GM21526 (cell line): ENCODE measurements around the gene COX7A1.
"Not testable (repeated sequence)": the region's sequence is repeated elsewhere in the genome, so short reads cannot be mapped to it uniquely, and the experiment has no call there.

Source experiments
- ATAC-seq: cut with Tn5 transposase; IDR thresholded peaks from one replicate; pipeline ENCODE4 v1.9.1; 2021; ENCODE audit warnings: moderate library complexity; ENCODE audit not compliant: unreplicated experiment, low FRiP score

COX7A1 gene

DNA sequence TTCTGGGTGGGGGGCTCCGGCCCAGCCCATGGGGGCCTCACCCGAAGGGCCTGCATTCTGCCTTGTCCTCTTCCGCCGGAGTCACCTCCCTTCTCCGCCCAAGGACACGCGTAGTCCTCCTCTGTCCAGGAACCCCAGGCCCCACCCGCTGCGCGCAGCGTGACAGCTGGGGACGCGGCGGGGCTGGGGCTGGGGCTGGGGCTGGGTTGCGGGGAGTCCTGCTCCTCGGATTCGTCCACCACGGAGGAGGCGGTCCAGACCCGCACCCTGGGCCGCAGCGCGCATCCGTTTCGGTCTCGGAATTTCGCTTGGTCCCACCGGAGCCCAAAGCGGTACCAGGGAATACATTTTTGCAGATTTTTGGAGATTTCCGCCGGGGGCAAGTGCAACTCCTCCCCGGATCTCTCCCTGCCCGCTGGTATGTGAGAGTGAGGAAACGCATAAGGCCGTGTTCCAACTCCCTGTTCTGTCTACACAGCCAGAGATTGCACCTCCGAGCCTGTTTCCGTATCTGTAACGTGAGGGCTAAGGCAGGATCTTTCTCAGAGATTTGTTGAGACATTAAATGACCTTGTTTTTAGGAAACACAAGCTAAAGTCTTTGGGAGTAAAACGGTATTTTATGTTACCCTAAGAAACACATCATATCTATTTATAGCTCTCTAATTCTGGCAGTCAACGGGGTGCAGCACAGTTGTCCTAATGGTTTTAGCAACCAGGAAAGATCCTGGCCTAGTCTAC is at the start of gene COX7A1:
Gene COX7A1, minus strand, starts transcription at position 96 of the 740 bp plus-strand sequence. Its CDS starts 40 bp downstream, at position 56.
- no peak for ATAC-seq

DNA sequence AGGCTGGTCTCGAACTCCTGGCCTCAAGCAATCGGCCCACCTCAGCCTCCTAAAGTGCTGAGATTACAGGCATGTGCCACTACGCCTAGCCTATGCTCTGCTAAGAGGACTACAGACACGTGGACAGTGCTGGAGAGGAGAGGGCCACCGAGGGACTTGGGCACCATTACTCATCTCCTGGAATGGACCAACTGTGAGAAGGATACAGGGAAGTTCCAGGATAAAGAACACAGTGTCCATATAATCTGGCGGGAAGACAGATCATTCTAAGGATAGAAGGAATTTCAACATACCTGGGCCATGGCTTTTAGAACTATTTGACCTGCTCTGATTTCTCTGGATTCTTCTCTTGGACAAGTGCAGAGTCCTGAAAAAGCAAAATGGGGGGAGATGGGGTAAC is 49.4 kb upstream of the COX7A1 start:
- ATAC-seq, result no peak

DNA sequence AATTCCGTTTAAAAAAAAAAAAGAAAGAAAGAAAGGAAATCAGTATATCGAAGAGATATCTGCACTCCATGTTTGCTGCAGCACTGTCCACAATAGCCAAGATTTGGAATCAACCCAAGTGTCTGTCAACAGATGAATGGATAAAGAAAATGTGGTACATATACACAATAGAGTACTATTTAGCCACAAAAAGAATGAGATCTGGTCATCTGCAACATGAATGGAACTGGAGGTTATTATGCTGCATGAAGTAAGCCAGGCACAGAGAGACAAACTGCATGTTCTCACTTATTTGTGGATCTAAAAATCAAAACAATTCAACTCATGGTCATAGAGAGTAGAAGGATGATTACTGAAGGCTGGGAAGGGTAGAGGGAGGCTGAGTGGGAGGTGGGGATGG is 45.9 kb upstream of the COX7A1 start:
- ATAC-seq, result no peak

DNA sequence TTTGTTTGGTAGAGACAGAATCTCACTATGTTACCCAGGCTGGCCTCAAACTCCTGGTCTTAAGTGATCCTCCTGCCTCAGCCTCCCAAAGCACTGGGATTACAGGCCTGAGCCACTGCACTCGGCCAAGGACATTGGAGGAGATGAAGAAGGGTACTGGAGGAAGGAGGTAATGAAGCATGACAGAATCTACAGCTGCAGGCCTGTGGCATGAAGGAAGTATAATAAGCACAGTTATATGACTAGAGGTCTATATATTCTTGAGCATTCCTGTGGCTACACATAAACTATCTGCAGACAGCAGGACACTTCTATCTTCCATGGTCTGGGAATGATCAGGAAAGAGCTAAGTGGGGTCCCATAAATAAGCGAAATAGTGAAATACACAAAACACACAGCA is 44.0 kb upstream of the COX7A1 start:
- ATAC-seq, result no peak

DNA sequence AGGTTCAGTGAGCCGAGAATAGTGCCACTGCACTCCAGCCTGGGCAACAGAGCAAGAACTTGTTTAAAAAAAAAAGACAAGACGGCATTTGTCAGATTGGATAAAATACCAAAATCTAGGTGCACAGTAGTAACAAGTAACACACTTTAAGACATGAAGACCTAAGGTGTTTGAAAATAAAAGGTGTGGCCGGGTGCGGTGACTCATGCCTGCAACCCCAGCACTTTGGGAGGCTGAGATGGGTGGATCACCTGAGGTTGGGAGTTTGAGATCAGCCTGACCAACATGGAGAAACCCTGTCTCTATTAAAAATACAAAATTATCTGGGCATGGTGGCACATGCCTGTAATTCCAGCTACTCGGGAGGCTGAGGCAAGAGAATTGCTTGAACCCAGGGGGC is 34.5 kb upstream of the COX7A1 start:
- ATAC-seq, result not testable (repeated sequence)

DNA sequence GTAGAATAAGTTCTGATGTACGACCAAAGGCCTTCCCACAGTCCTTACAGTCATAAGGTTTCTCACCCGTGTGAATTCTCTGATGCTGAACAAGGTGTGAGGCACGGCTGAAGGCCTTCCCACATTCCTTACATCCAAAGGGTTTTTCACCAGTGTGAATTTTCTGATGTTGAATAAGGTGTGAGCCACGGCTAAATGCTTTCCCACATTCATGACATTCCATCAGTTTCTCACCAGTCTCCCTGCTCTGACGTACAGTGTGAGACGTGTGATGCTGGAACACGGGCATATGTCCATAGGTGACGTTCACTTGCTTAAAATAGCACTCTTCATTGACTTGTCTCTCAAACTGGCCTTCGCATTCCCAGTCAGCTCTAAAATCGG is 31.0 kb upstream of the COX7A1 start:
- no peak for ATAC-seq

DNA sequence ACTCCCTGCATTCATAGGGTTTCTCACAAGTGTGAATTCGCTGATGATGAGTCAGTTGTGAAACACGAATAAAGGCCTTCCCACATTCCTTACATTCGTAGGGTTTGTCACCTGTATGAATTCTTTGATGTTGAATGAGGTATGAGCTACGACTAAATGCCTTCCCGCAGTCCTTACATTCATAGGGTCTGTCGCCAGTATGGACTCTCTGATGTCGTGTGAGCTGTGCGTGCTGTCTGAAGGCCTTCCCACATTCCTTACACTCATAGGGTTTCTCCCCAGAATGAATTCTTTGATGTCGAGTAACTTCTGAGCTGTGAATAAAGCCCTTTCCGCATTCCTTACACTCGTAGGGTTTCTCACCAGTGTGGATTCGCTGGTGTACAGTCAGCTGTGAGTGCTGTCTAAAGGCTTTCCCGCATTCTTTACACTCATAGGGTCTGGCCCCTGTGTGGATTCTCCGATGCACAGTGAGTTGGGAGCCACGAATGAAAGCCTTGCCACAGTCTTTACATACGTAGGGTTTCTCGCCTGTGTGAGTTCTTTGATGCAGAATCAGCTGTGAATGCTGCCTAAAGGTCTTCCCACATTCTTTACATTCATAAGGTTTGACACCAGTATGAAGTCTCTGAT is 30.5 kb upstream of the COX7A1 start:
- ATAC-seq, result no peak

DNA sequence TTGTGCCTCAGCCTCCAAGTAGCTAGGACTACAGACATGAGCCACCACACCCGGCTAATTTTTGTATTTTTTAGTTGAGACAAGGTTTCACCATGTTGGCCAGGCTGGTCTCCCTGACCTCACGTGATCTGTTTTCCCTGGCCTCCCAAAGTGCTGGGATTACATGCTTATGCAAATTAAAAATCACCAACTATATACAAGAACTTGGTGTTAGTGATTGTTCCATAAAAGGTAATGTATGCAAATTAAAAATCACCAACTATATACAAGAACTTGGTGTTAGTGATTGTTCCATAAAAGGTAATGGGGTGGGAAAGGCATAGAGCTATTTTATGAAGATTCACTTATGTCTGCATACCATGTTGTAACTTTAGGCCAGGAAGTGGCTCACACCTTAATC is 26.8 kb upstream of the COX7A1 start:
- not testable (repeated sequence) for ATAC-seq

DNA sequence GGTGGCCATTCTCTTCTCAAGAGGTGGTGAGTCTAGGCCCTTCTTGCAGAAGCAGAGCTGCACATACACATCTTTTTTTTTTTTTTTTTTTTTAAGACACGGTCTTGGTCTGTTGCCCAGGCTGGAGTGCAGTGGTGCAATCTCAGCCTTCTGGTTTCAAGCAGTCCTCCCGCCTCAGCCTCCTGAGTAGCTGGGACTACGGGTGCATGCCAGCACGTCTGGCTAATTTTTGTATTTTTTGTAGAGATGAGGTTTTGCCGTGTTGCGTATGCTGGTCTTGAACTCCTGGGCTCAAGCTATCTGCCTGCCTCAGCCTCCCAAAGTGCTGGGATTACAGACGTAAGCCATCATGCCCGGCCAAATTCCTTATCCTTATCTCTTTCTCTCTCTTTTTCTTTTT is 21.6 kb upstream of the COX7A1 start:
- not testable (repeated sequence) for ATAC-seq

DNA sequence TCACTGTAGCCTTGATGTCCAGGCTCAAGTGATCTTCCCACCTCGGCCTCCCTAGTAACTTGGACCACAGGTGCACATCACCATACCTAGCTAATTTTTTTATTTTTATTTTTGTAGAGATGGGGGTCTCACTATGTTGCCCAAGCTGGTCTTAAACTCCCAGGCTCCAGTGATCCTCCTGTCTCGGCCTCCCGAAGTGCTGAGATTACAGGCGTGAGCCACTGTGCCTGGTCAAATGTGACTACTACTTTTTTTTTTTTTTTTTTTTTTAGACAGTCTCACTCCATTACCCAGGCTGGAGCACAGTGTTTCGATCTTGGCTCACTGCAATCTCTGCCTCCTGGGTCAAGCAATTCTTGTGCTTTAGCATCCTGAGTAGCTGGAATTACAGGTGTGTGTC is 20.6 kb upstream of the COX7A1 start:
- no peak for ATAC-seq

DNA sequence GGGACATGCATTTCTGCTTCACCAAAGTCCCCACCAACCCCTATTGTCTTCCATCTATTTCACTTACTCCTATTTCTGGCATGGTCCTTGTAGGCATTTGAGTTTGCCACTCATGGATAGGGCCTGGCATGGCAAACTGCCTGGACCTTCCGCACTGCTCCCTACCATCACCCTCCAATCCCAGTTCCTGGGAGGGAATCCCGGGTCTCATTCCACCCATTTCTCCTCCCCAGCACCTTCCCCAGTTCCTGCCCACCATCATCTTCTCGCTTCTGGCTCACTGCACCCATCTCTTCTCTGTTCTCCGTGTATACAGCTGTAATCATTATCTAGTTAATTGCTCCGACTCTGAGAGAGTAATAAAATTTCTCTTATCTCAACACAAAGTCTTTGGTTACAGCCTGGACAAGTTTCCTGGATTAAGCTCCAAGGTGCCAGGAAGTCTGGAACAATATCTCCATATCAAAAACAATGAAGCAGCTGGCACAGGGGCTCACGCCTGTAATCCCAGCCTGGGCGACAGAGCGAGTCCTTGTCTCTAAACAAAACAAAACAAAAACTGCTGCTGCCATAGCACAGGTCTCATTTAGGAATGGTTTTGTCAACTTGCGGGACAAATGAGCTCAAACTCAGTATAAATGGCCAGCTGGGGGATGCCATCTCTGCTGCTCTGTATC is 17.0 kb upstream of the COX7A1 start:
- no peak for ATAC-seq

DNA sequence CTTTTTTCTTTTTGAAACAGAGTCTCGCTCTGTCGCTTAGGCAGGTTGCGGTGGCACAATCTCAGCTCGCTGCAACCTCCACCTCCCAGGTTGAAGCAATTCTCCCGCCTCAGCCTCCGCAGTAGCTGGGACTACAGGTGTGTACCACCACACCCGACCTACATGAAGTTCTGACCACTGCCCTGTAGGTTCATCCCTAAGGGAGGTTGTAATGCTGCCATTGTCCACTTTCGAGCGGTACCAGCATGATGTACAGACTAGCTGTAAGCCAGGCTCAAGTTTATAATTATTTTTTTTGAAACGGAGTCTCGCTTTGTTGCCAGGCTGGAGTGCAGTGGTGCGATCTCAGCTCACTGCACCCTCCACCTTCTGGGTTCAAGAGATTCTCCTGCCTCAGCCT is 11.6 kb upstream of the COX7A1 start:
- ATAC-seq, result no peak

DNA sequence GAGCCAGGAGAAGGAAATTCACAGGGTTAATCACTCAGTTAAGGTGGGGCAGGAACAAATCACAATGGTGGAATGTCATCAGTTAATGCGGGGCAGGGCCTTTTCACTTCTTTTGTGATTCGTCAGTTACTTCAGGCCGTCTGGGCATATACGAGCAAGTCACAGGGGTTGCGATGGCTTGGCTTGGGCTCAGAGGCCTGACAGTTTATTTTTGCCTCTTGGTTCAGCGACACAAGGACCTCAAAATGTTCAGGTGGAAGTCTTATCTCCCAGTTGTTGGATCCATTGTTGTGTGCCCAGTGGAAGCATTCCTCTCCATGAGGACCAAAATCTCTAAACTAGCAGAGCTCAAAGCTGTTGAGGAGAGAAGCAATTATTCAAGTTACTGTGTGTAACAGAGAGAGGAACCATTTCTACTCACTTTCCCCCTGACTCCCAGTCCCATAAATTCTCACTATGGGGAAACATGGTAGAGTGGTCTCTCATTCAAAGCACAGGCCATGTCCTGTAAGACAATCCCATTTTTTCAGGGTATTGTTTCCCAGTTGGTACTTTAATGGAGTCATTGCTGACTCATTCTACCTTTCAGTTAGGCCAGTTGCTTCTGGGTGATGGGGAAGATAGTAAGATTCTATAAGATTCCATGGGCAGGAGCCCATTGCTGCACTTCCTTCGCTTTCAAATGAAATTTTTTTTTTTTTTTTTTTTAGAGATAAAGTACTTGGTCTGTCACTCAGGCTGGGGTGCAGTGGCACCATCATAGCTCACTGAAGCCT is 8.8 kb upstream of the COX7A1 start:
- ATAC-seq, result no peak

DNA sequence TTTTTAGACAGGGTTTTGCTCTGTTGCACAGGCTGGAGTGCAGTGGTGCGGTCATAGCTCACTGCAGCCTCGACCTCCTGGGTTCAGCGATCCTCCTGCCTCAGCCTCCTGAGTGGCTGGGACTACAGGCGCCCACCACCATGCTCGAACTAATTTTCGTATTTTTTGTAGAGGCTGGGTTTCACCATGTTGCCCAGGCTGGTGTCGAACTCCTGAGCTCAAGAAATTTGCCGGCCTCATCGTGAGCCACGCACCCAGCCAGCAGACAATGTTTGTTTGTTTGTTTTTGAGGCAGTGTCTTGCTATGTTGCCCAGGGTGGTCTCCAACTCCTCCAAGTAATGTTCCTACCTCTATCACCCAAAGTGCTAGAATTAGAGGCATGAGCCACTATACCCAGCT is 879 bp upstream of the COX7A1 start:
- ATAC-seq, result no peak

DNA sequence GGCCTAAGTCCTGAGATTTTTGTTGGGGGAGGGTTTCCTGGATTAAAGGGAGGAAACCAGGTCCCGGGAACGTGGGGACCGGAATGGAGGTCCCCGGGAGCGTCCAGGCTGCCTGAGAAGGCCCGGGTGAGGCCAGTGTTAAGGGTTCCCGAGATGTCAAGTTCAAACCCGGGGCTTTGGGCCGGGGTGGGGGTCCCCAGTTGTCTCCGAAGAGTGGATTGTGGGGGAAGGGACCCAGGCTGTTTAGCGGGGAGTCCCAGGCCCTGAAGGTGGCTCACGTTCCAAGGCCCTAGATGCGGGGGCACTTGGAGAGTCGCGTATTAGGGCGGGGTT is 262 bp downstream of the COX7A1 start:
- no peak for ATAC-seq

DNA sequence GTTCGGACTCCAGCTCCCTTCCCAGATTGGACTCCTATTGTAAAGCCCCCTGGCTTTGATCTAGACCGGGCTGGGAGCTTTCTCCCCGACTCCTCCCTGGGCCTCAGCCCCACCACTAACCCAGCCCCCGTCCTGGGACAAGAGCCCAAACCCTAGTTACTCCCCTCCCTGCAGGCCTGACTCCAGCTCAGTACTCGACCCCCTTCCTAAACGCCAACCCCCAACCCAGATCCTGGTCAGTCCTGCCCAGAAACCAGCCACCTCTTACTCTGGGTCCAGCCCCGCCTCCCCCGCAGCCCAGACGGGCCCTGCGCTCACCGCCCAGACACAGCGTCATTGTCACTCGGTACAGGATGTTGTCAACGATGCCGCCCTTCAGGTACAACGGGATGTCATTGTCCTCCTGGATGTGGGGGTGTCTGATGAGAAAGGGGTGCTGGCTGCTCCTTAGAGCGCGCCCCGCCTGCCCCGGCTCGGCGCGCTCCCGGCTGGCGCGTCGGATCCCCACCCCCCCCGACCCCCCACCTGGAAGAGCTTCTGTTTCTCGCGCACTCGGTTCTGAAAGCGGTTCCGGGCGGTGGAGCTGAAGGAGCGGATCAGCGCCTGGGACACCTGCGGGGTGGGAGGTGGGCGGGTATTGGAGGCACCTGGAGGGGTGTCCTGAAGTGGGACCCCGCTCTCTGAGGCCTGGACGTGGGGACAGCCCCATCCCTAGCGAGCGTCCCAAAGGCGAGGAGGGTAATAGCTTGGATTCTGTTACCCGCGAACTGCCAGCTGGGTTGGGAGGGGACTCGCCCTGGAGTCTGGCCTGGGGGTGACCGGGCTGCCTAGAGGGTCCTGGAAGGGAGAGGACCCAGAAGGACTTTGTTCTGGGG is 866 bp downstream of the COX7A1 start:
- ATAC-seq, result no peak

DNA sequence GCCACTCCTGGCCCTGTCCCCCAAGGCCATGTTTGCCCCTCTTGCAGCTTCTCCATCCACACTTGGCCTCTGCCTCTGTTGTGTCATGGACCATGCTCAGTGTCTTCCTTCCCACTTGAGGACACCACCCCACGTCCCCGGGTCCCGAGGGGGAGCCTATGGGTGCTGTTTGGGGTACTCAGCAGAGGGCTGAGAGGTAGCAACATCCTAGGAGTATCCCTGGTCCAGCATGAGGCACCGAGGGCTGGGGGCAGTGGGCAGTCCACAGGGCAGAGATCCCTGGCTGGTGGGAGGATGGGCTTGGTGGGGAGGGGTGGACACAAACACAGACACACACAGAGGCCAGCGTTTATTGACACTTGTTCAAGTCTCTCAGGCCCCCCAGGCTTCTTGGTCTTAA is 1.7 kb downstream of the COX7A1 start:
- ATAC-seq, result no peak

DNA sequence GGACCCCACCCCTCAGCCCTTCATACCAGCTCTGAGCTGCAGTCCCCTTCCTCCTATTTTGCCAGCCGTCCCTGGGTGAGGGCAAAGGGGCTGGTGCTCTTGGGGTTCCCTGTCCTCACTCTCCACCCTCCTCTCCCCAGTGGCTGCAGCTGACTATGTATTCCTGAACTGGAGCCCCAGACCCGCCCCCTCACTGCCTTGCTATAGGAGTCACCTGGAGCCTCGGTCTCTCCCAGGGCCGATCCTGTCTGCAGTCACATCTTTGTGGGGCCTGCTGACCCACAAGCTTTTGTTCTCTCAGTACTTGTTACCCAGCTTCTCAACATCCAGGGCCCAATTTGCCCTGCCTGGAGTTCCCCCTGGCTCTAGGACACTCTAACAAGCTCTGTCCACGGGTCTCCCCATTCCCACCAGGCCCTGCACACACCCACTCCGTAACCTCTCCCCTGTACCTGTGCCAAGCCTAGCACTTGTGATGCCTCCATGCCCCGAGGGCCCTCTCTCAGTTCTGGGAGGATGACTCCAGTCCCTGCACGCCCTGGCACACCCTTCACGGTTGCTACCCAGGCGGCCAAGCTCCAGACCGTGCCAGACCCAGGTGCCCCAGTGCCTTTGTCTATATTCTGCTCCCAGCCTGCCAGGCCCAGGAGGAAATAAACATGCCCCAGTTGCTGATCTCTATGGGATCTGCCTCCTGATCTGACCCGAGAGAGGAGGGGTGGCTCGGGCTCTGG is 2.4 kb downstream of the COX7A1 start:
- ATAC-seq, result no peak

DNA sequence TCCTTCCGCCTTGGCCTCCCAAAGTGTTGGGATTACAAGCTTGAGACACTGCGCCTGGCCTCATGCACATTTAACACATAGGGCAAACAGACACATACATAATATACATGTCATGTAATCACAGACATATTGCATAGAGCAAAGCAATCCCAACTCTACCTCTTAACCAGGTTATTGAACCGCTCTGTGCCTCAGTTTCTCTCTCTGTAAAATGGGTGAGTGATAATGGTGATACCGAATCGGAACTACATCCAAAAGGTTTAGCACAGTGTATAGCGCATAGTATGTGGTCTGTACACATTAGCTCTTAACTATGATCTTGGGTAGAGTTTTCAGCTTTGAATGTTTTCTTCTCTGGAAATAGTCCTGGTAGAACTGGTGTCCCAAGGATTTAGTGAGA is 7.6 kb downstream of the COX7A1 start:
- ATAC-seq, result no peak

DNA sequence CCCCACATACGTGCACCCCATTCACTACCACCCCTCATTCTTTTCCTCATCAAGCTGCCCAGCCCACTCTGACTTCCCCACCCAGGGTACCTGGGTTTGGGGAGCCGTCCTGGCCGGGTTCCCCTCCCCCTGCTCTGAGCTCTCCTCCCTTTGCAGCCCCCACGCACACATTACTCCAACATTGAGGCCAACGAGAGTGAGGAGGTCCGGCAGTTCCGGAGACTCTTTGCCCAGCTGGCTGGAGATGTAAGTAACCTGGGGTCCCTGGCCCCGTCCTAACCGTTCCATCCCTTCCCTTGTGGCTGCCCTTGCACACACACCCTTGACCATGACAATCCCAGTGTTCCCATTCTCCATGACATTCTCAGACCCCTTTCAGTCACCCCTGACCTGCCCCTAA is 9.8 kb downstream of the COX7A1 start:
- no peak for ATAC-seq
